Muscle of back (tissue), 11 donors: ENCODE results near the gene MIOX. TPM values are rescaled to one million over a fixed set of nuclear protein-coding genes. Genes with fewer than 3 reads are reported as not detected.

Experiments used
- DNase-seq, 3 donors: peaks; one replicate each; pipeline versions ENCODE4 v3.0.0 to v3.0.0-alpha.2; 2013
- polyA plus RNA-seq, 10 donors: library from polyadenylated mRNA; unstranded; fragments of 120-200 nt; gene quantifications; one replicate each; pipeline ENCODE4 v1.2.1, GENCODE V29; 2013; ENCODE audit not compliant: insufficient read length in 10 of 10

MIOX gene
- polyA plus RNA-seq, 10 donors = 0.14 TPM; not detected in 9

GRCh38 chr22:50454556-50455075, 32.0 kb upstream of the MIOX start:
- no peak for DNase-seq

GRCh38 chr22:50455201-50455600, 31.5 kb upstream of the MIOX start:
- DNase-seq = no peak

DNA sequence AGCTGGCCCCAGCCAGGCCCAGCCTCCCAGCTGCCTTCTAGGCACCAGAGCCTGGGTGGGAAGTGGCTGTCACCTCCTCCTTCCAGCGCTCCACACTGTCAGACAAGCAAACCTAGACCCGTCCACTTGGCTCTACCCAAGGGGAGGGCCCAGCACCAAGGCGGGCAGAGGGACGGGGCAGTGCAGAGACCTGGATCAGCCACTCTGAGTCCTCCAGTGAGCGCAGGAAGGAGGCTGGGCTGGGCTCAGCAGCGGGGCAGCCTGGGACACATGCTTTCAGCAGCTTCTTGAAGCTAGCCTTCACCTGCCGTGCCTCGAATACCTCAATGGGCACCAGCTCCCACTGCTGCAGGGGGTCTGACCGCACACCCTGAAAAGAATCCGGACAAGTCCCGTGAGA, 30.6 kb upstream of the MIOX start:
- no peak for DNase-seq

- no peak for DNase-seq
Measured at GRCh38 chr22:50456466-50457234, 30.0 kb upstream of the MIOX start.

- no peak for DNase-seq
Measured at GRCh38 chr22:50459016-50459415, 27.6 kb upstream of the MIOX start.

DNA sequence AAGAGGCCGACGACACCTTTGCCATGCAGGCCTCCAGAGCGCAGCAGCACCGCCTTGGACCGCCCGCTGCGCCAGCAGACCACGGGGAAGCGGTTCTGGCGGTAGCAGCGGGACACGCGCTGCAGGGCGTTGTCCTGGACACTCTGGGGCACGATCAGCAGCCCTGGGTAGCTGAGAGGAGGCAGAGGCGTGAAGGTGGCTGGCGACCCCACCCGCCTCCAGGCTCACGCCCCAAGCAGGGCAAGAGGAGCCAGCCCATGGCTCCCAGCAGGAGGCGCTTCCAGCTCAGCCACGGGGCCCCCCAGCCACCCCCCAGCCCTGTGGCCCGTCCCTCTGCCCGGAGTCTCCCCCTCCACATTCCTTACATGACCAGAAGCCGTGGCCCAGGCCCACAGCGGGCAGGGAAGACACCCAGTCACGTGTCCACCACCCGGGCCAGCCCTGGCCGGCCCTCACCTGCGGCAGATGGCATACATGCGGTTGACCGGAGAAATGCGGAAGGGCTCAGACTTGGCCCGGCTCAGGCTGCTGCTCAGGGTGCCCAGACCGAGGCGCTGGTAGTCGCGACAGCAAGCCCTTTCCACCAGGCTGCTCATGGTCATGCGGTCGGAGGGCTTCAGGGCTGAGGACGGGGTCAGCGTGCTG, 27.0 kb upstream of the MIOX start:
- DNase-seq = no peak

DNA sequence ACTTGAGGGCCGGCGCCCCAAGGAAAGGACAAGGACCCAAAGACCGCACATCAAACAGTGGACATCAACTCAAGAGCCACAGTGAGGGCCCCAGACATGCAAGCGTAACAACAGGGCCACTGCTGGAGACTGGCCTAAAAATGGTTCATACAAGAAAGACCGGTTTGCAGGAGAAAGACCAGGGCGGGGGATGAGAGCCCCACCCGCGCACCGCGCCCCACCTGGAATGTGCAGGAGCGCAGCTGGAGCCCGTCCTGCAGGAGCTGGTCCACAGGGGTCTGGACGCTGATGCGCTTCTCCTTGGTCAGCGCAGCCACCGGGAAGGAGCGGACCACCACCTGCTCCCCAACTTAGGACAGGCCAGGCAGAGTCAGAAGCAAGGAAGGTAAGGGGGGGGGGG, 25.7 kb upstream of the MIOX start:
- DNase-seq = no peak

- no peak for DNase-seq
Measured at GRCh38 chr22:50461536-50461935, 25.1 kb upstream of the MIOX start.

GRCh38 chr22:50461979-50462540, 24.6 kb upstream of the MIOX start:
- no peak for DNase-seq

GRCh38 chr22:50463188-50463900, 23.3 kb upstream of the MIOX start:
- no peak for DNase-seq

DNA sequence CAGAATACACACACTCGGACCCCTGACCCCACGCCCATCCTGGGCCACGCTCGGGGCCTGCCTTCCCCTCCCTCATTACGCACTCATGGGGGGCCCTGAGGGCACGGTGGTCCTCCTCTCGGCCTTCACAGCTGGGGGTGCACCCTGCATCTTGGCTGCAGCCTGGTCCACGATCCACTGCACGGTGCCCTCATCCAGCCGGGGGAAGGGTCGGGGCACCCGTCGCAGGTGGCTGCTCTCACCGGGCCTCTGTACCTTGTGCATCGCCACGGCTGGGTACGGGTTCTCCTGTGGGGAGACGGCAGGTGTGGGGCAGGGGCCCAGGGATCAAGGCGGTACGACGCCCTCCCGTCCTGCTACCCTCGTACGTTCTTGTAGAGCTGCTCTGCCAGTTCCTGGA, 22.2 kb upstream of the MIOX start:
- no peak for DNase-seq

GRCh38 chr22:50465066-50465930, 21.4 kb upstream of the MIOX start:
- DNase-seq = no peak

DNA sequence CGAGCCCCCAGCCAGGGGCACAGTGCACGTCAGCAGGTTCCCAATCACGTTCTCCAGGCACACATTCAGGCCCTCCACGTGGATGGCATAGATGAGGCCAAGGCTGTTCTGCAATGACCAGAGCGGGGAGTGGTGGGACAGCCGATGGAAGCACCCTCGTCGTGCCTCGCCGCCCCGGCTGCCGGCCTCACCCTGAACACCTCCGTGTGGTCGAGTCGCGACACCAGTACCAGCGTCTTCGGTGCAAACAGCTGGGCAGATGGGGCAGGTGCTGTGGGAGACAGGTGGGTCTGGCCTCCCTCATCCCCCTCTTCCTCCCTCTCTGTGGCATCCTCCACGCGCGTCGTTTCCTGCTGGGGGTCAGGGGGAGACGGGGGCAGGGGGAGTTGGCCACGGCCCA, 19.3 kb upstream of the MIOX start:
- DNase-seq = no peak

DNA sequence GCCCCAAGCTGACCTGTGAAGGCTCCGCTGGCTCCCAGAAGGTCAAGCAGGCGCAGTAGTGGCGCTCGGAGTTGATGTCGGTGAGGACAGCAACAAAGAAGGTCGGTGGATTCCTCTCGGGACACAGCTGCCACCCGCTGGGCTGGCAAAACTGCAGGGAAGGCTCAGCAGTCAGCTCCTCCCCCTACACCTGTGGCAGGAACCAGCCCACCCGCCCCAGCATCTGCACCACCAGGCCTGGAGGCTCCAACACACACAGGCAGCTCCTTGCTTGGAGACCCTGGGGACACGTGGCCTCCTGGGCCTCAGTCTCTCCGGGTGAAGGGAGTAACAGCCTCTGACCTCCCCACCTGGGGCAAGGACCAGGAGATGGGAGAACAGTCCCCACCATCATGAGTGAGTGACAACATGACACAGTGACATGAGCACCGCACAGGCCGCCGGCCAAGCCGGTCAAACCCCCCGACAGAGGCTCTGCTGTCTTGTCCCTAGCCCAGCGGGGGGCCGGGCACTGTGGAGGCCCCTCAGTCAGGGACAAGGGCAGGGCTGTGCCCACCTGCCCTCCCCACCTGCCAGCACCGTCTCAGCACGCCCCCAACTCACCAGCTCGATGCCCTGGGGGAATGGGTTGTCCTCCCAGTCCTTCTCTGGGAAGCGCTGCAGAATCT, 18.8 kb upstream of the MIOX start:
- no peak for DNase-seq

- DNase-seq = no peak
Measured at GRCh38 chr22:50468626-50469025, 18.0 kb upstream of the MIOX start.

DNA sequence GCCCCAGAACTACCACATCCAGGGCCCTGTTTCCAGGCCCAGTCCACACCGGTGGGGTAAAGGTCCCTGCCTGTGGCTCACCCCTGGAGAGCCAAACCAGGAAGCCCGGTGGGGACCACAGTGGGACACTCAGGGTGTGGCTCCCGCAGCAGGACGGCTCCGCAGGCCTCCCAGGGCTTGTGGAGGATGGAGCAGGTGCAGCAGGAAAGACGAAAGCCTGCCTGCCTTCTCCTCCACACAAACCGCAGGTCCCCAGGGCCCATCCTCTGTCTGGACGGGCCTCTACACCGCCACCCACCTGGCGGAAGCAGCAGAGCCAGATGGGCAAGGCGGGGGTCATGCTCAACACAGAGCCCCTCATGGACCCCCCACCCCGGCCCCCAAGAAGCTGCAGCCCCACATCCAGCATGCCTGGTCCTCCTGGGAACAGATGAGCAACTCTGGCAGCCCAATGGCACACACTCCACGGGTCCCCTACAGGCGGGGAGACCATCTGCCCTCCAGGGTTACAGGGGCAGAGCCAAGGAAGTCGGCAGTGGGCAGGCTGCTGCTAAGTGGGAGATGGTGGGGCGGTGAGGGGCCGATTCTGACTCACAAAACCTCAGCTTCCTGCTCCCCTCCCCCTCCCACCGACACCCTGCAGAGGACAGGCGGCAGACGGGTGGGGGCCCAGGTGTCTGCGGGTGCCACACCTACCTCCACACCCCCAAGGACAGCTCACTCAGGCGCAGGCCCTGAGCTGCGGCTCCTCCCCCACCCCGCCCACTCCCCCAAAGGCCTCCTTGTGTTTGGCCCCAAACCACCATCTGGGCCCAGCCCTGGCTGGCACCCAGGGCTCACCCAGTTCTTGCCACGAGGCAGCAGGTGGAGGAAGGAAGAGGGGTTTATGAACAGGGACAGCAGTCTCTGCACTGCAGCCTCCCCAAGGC, 17.0 kb upstream of the MIOX start:
- DNase-seq = no peak

GRCh38 chr22:50470491-50470890, 16.2 kb upstream of the MIOX start:
- DNase-seq = no peak

- DNase-seq = no peak
Measured at GRCh38 chr22:50471197-50471847, 15.3 kb upstream of the MIOX start.

DNA sequence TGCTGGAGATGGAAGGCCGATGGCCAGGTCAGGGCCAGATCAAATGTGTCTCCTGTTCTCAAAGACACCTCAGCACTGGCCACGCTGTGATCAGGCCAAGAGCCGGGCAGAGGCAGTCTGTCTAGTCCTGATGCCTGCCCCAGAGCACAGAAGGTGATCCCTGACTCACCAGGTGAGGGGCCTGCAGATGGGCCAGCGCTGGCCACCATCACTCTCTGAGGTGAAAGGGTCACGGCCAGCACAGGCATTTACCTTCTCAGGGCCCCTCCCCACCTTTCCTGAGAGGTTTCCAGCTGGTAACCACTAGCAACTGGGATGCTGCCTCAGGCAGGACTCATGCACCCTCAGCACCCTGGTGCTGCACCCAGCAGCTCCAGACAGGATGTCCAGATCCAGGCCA, 14.7 kb upstream of the MIOX start:
- DNase-seq = no peak
